HepG2 (cell line): Measurements from ENCODE around the gene PTAR1. TPM values are rescaled to one million over a fixed set of nuclear protein-coding genes. Genes with fewer than 3 reads are reported as not detected.

ENCODE experiments used
- ATAC-seq: fragments of 200-7000 bp; cut with Tn5 transposase; 3 replicates; pipeline ENCODE4 v1.9.1; 2020; ENCODE audit warnings: mild to moderate bottlenecking, moderate library complexity
- BruUV-seq: library from RNA; stranded (reverse); fragments of 400-500 nt; replicated peaks from 2 replicates; lab custom pipeline; 2021; lab: Mats Ljungman, UMichigan
- CTCF ChIA-PET: fragments of 300-600 bp; formaldehyde crosslinking; extraction: SDS; loops from one replicate; lab custom pipeline; 2021; ENCODE audit warnings: low total read pairs, inconsistent platforms, low intra/inter-chr PET ratio; lab: Yijun Ruan, JAX
- POLR2A ChIA-PET: fragments of 350-600 bp; sonication (Branson Sonifier 250); formaldehyde crosslinking; loops from one replicate; lab custom pipeline; 2020; ENCODE audit warnings: antibody characterized with exemption, inconsistent platforms; lab: Yijun Ruan, JAX
- DNase-seq: peaks from one replicate; pipeline ENCODE4 v3.0.0-alpha.2; 2015; ENCODE audit warnings: low spot score
- FAIRE-seq: peaks from 3 replicates; lab custom pipeline; 2011; peaks lifted over from hg19 to GRCh38; lab: Jason Lieb, UNC
- H2AFZ ChIP-seq: one replicate; pipeline ENCODE4 v1.6.1; 2011; ENCODE audit warnings: low read length, inconsistent platforms
- H3K27ac ChIP-seq: fragments of 300-600 bp; 3 replicates; pipeline ENCODE4 v1.8.0; 2011; ENCODE audit warnings: mixed run types, mild to moderate bottlenecking, mixed read lengths, low read length, inconsistent platforms; ENCODE audit not compliant: insufficient read depth; ENCODE audit errors: extremely low read length
- H3K27me3 ChIP-seq, 2 experiments: fragments of 200-600 bp in 1 of 2; 2 replicates in 1 of 2; 3 replicates in 1 of 2; pipeline versions ENCODE4 v1.6.0 to v1.8.0; 2011; ENCODE audit warnings: low read length in 2 of 2, mild to moderate bottlenecking in 2 of 2, moderate library complexity in 2 of 2, inconsistent platforms in 1 of 2; ENCODE audit not compliant: insufficient read depth in 2 of 2, control insufficient read depth in 1 of 2
- H3K36me3 ChIP-seq, 2 experiments: fragments of 200-600 bp in 1 of 2; replicated peaks in 1 of 2; 2 replicates in 1 of 2; 3 replicates in 1 of 2; pipeline versions ENCODE4 v1.5.1 to v1.8.0; 2011; ENCODE audit warnings: low read length in 2 of 2, inconsistent platforms in 1 of 2; ENCODE audit not compliant: insufficient read depth in 2 of 2, control insufficient read depth in 1 of 2
- H3K4me1 ChIP-seq: 2 replicates; pipeline ENCODE4 v1.5.1; 2012; ENCODE audit warnings: low read length, inconsistent platforms; ENCODE audit not compliant: insufficient read depth
- H3K4me2 ChIP-seq: 2 replicates; pipeline ENCODE4 v1.6.0; 2011; ENCODE audit warnings: low read depth, low read length, inconsistent platforms
- H3K4me3 ChIP-seq, 3 experiments: fragments of 200-600 bp in 1 of 3; sonication (generic), shearing (Covaris generic) in 1 of 3; replicated peaks in 1 of 3; 2 replicates each; pipeline ENCODE4 v1.5.1; 2011 to 2016; ENCODE audit warnings: low read length in 3 of 3, inconsistent platforms in 2 of 3, low read depth in 2 of 3, mild to moderate bottlenecking in 2 of 3, control low read depth in 1 of 3, mixed read lengths in 1 of 3; ENCODE audit not compliant: insufficient read depth in 1 of 3
- H3K79me2 ChIP-seq: one replicate; pipeline ENCODE4 v1.6.1; 2011; ENCODE audit warnings: low read length, inconsistent platforms; ENCODE audit not compliant: insufficient read depth
- H3K9ac ChIP-seq: 2 replicates; pipeline ENCODE4 v1.6.0; 2011; ENCODE audit warnings: mild to moderate bottlenecking, low read depth, low read length, inconsistent platforms; ENCODE audit not compliant: insufficient read depth
- H3K9me3 ChIP-seq: 2 replicates; pipeline ENCODE4 v1.5.1; 2012; ENCODE audit warnings: mild to moderate bottlenecking, low read length
- H4K20me1 ChIP-seq: 2 replicates; pipeline ENCODE4 v1.6.0; 2011; ENCODE audit warnings: inconsistent platforms, mild to moderate bottlenecking, low read length, moderate library complexity; ENCODE audit not compliant: insufficient read depth
- EP300 ChIP-seq, 3 experiments: sonication (generic) in 1 of 3; formaldehyde crosslinking in 1 of 3; IDR thresholded peaks; 2 replicates each; pipeline versions ENCODE4 v1.5.1 to v1.6.1; 2011 to 2020; ENCODE audit warnings: low read depth in 2 of 3, low read length in 2 of 3, borderline replicate concordance in 1 of 3, improper control_type of control experiment in 1 of 3, mild to moderate bottlenecking in 1 of 3, missing genetic modification reagents in 1 of 3, moderate library complexity in 1 of 3
- MXI1 ChIP-seq: IDR thresholded peaks from 3 replicates; pipeline ENCODE4 v1.6.1; 2012; ENCODE audit warnings: low read depth, low read length, inconsistent platforms, borderline replicate concordance
- NRL ChIP-seq: sonication (generic); formaldehyde crosslinking; IDR thresholded peaks from 2 replicates; pipeline ENCODE4 v1.5.0; 2020; ENCODE audit warnings: missing genetic modification reagents, mild to moderate bottlenecking, moderate library complexity, borderline replicate concordance
- PBX3 ChIP-seq: sonication (generic); formaldehyde crosslinking; IDR thresholded peaks from 2 replicates; pipeline ENCODE4 v1.8.1; 2023; ENCODE audit warnings: missing genetic modification reagents, inconsistent platforms, borderline replicate concordance
- SIX4 ChIP-seq: sonication (generic); formaldehyde crosslinking; IDR thresholded peaks from 2 replicates; pipeline ENCODE4 v1.4.0; 2020; ENCODE audit warnings: missing genetic modification reagents
- TFAP4 ChIP-seq: sonication (generic); IDR thresholded peaks from 2 replicates; pipeline ENCODE4 v1.6.1; 2016; ENCODE audit warnings: low read depth, borderline replicate concordance
- TFDP1 ChIP-seq: IDR thresholded peaks from 2 replicates; pipeline ENCODE4 v1.6.1; 2016; ENCODE audit warnings: missing compliant biosample characterization, missing genetic modification reagents, borderline replicate concordance
- YEATS4 ChIP-seq: sonication (generic); formaldehyde crosslinking; IDR thresholded peaks from 2 replicates; pipeline ENCODE4 v1.4.0; 2020; ENCODE audit warnings: missing genetic modification reagents, borderline replicate concordance
- ZBED4 ChIP-seq: sonication (generic); formaldehyde crosslinking; IDR thresholded peaks from 2 replicates; pipeline ENCODE4 v1.4.0; 2020; ENCODE audit warnings: missing genetic modification reagents, borderline replicate concordance
- ZNF292 ChIP-seq: sonication (generic); formaldehyde crosslinking; IDR thresholded peaks from 2 replicates; pipeline ENCODE4 v1.8.1; 2022; ENCODE audit warnings: mild to moderate bottlenecking, low read depth, missing genetic modification reagents, borderline replicate concordance
- ZNF362 ChIP-seq: sonication (generic); formaldehyde crosslinking; IDR thresholded peaks from 2 replicates; pipeline ENCODE4 v1.4.0; 2020; ENCODE audit warnings: missing genetic modification reagents, mild to moderate bottlenecking, borderline replicate concordance
- ZNF576 ChIP-seq: sonication (generic); formaldehyde crosslinking; IDR thresholded peaks from 2 replicates; pipeline ENCODE4 v1.4.0; 2020; ENCODE audit warnings: mild to moderate bottlenecking, missing genetic modification reagents
- ZNF761 ChIP-seq: sonication (generic); formaldehyde crosslinking; conservative IDR thresholded peaks from 2 replicates; pipeline ENCODE4 v1.4.0; 2020; ENCODE audit warnings: mild to moderate bottlenecking, missing genetic modification reagents
- WGBS: methylation state at CpG from one replicate; pipeline ENCODE4 v1.1.6; 2017; ENCODE audit warnings: low lambda C conversion rate; 5-methylcytosine and 5-hydroxymethylcytosine counted together
- in situ Hi-C: cut with HindIII; loops from 2 replicates; pipeline ENCODE4 v1.10.0; 2017; ENCODE audit warnings: low pct_unique_long_range_greater_than_20kb; ENCODE audit not compliant: extremely low pct_ligation_motif_present
- intact Hi-C: fragments of 100-400 bp; cut with micrococcal nuclease; formaldehyde crosslinking; loops from one replicate; pipeline ENCODE4 v1.10.0; 2022; ENCODE audit not compliant: unreplicated experiment
- polyA plus RNA-seq, 8 experiments: library from polyadenylated mRNA; depleted of rRNA in 3 of 8; stranded (reverse) in 7 of 8; unstranded in 1 of 8; fragments of >200 nt; fragmentation: Illumina TruSeq in 4 of 8; extraction: Trizol in 4 of 8; gene quantifications; 2 replicates each; pipeline versions ENCODE4 v1.2.1 to v1.2.3, GENCODE V29; 2011 to 2016; ENCODE audit warnings: low read depth in 4 of 8, missing spikeins in 1 of 8, mixed read lengths in 1 of 8; ENCODE audit not compliant: insufficient read depth in 1 of 8
- total RNA-seq, 5 experiments: library from RNA; depleted of rRNA; stranded (reverse); fragments of >200 nt; fragmentation: Illumina TruSeq; extraction: Trizol; gene quantifications; 2 replicates each; pipeline ENCODE4 v1.2.3, GENCODE V29; 2016; ENCODE audit warnings: low read depth in 1 of 5

The PTAR1 gene
- total and polyA plus RNA-seq, 2 of the 13 experiments (the other 11 are each of a cell fraction or from before 2014, with no cell fraction given), result 26.5 to 42.1 TPM

- no peak for DNase-seq
- in situ Hi-C loops, result loop anchor here (10.0 kb wide), 1 partner anchor 197 kb away; no protein-coding TSS in a partner anchor
- H3K4me3 ChIP-seq, result no peak overlapping the region
- peaks cover 0 to 9% of the 10 kb centered on the region in 2 experiments; a peak in 1 of 5 replicates for H3K27me3 ChIP-seq
- no peak overlapping the region for H3K4me2 ChIP-seq
- intact Hi-C loops, result loop anchor here (10.0 kb wide), 1 partner anchor 147 kb away; the partner anchor contains the start of gene CFAP95
- no TSS peak for BruUV-seq
- ChIA-PET CTCF (no interaction called here), POLR2A (no interaction called here)
- H3K36me3 ChIP-seq, result no peaks in the 10 kb centered on the region
- no peaks in the 10 kb centered on the region for H4K20me1 ChIP-seq
- H3K4me1 ChIP-seq, result no peaks in the 10 kb centered on the region
- WGBS, result 57% methylated on average over 5 of the region's 5 CpGs
- no peak for FAIRE-seq
- no peak for ATAC-seq
- H3K9ac ChIP-seq, result no peak overlapping the region
- H3K9me3 ChIP-seq, result no peaks in the 10 kb centered on the region
- no peak overlapping the region for H3K27ac ChIP-seq
- no peaks in the 10 kb centered on the region for H3K79me2 ChIP-seq
- no peak overlapping the region for H2AFZ ChIP-seq
- TF ChIP-seq SIX4 (CRISPR knock-in tag) (no peak), YEATS4 (no peak), TFAP4 (no peak), ZNF761 (CRISPR knock-in tag) (no peak), NRL (CRISPR knock-in tag) (no peak), ZBED4 (CRISPR knock-in tag) (no peak), ZNF362 (CRISPR knock-in tag) (no peak), TFDP1 (CRISPR knock-in tag) (no peak), PBX3 (CRISPR knock-in tag) (no peak), MXI1 (no peak), EP300 (IDR thresholded peaks at IDR 0.05; ENCODE audit: low read depth in 2 of 2, low read length in 2 of 2) (no peak), EP300 (CRISPR knock-in tag; IDR thresholded peaks at IDR 0.05; ENCODE audit: borderline replicate concordance) (no peak), ZNF292 (no peak), ZNF576 (no peak)
Measured at GRCh38 chr9:69677931-69678330, 81.9 kb downstream of the PTAR1 start.
